GM12875 (cell line): Measurements from ENCODE around the gene HOXC11.

Experiments used
- H3K4me3 ChIP-seq: one replicate; pipeline ENCODE4 v1.5.1; 2011; ENCODE audit warnings: low read depth, low read length, control low read depth
- CTCF ChIP-seq: IDR thresholded peaks from 2 replicates; pipeline ENCODE4 v1.5.1; 2011; ENCODE audit warnings: low read depth, mild to moderate bottlenecking, control low read depth, inconsistent platforms, low read length, moderate library complexity, borderline replicate concordance; ENCODE audit not compliant: insufficient read depth

HOXC11 gene

GRCh38 chr12:53939141-53940108 lies 33.5 kb upstream of the HOXC11 start:
- H3K4me3 ChIP-seq, result no peak overlapping the region
- TF ChIP-seq CTCF, result no peak

- H3K4me3 ChIP-seq, result no peak overlapping the region
- no peak for TF ChIP-seq CTCF
Measured at GRCh38 chr12:53940443-53941014, 32.4 kb upstream of the HOXC11 start.

- no peak for TF ChIP-seq CTCF
- no peak overlapping the region for H3K4me3 ChIP-seq
Measured at GRCh38 chr12:53941187-53941586, 31.7 kb upstream of the HOXC11 start.

GRCh38 chr12:53941750-53942149 lies 31.2 kb upstream of the HOXC11 start:
- no peak for TF ChIP-seq CTCF
- H3K4me3 ChIP-seq, result no peak overlapping the region

- H3K4me3 ChIP-seq, result no peak overlapping the region
- no peak for TF ChIP-seq CTCF
Measured at GRCh38 chr12:53942467-53942997, 30.4 kb upstream of the HOXC11 start.

GRCh38 chr12:53944209-53944608 lies 28.7 kb upstream of the HOXC11 start:
- TF ChIP-seq CTCF, result no peak
- H3K4me3 ChIP-seq, result no peak overlapping the region
